ENCODE measurements around the gene THPO. TPM values are rescaled to one million over a fixed set of nuclear protein-coding genes. Genes with fewer than 3 reads are reported as not detected.

Gene THPO
- total RNA-seq, 1 experiment from 2014 or later = not detected

DNA sequence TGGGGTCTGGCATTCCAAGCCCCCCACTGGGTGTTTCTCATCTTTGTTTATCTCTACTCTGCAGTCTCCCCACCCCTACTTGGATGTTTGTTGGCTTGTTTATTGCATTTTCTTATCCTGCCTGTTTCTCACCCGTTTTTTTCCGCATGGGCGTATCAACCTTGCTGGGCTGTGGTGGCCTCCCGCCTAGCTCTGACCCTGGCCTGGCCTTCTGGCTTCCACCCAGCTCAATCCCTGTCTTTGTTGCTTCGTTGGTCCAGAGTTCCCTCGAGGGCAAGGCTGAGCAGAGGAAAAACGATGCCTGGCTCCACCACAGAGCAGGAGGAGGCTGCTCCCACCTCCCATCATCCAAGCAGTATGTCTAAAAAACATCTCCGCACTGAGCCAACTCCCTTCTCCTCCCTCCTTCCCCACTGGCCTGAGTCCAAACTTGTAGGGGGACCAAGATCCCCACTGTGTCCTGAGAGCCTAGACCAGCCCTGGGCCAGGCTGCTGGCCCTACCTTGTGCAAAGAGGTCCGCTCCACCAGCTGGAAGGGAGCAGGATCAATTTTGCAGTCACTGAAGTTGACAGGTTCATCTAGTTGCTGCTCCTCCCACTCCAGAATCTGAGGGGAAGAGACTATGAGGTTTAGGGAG is 26.4 kb downstream of the THPO start:
- Mint-ChIP-seq H3K4me1 (ENCODE audit: low read depth, unreplicated experiment) (peaks cover 15% of the 10 kb centered on the region), H3K9me3 (ENCODE audit: low read depth, unreplicated experiment) (no peaks in the 10 kb centered on the region), H3K4me3 (ENCODE audit: low read depth, unreplicated experiment) (no peak overlapping the region), H3K27me3 (ENCODE audit: unreplicated experiment) (no peaks in the 10 kb centered on the region), H3K27ac (ENCODE audit: unreplicated experiment) (no peak overlapping the region), H3K36me3 (ENCODE audit: insufficient read depth, unreplicated experiment) (peaks cover 10% of the 10 kb centered on the region)
- CTCF ChIA-PET = interaction anchor here (1.2 to 1.4 kb wide), 2 partner anchors 8 to 11 kb away, joined by 4 read pairs; no protein-coding TSS in a partner anchor
- intact Hi-C loops (cut with micrococcal nuclease; ENCODE audit: unreplicated experiment) = no loop called here
- DNase-seq = no peak
- TF ChIP-seq, protein P1, sequence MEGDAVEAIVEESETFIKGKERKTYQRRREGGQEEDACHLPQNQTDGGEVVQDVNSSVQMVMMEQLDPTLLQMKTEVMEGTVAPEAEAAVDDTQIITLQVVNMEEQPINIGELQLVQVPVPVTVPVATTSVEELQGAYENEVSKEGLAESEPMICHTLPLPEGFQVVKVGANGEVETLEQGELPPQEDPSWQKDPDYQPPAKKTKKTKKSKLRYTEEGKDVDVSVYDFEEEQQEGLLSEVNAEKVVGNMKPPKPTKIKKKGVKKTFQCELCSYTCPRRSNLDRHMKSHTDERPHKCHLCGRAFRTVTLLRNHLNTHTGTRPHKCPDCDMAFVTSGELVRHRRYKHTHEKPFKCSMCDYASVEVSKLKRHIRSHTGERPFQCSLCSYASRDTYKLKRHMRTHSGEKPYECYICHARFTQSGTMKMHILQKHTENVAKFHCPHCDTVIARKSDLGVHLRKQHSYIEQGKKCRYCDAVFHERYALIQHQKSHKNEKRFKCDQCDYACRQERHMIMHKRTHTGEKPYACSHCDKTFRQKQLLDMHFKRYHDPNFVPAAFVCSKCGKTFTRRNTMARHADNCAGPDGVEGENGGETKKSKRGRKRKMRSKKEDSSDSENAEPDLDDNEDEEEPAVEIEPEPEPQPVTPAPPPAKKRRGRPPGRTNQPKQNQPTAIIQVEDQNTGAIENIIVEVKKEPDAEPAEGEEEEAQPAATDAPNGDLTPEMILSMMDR (IDR thresholded peaks at IDR 0.05; ENCODE audit: unreplicated experiment) = no peak
- BruUV-seq (replicated peaks) = no TSS peak

DNA sequence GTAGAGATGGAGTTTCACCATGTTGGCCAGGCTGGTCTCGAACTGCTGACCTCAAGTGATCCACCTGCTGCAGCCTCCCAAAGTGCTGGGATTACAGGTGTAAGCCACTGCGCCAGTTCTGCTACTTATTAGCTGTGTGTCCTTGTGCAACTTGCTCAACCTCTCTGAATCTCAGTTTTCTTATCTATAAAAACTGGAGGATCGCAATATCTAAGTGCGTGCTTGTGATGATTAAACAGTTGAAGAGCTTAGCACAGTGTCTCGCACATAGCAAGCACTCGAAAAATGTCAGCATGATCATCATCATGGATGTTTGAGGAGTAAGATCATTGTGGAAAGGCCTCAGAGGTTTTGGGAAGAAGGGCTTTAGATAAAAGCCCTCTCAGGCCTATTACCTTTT is 27.4 kb downstream of the THPO start:
- intact Hi-C loops (cut with micrococcal nuclease; ENCODE audit: unreplicated experiment) = no loop called here
- TF ChIP-seq, protein P1 (IDR thresholded peaks at IDR 0.05; ENCODE audit: unreplicated experiment) = no peak
- BruUV-seq (replicated peaks) = no TSS peak

DNA sequence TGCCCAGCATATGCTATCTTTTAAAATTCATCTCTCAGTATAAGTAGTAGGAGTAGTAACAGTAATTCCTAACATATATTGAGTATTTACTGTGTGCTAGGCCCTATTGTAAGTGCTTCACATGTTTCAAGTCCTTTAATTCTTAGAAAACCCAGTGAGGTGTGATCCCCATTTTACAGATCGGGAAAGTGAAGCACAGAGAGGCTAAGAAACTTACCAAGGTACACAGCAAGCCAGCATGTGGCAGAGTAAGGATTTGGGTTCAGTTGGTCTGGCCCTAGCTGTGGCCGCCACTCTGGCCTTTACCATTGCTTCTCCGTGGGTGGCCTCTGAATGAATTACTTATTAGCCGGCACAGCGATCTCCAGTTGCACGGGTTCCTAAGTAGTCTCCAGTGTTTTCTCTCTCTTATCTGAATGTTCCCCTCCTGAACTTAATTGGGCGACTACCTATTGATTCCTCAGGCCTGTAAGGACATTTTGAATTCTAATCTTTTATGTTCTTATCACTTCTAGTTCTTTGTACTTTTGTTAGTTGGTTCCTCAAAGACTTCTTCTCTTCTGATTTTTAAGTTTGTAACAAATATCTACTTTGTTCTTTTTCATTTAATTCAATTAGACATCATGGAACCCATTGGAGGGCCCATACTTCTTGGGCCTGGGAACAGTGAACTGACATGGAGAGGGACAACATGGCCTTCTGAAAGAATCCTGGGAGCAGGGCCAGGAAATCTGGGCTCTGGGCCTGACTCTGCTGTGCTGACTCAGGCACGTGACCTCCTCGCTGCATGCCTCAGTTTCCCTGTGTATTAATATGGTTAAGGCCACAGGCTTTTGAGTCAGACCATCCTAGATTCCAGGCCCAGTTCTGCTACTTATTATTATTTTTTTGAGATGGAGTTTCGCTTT is 28.2 kb downstream of the THPO start:
- H3K9me3 Mint-ChIP-seq (ENCODE audit: low read depth, unreplicated experiment) = no peaks in the 10 kb centered on the region
- CTCF ChIA-PET = interaction anchor here (1.4 kb wide), 1 partner anchor 12 kb away, joined by 4 read pairs; no protein-coding TSS in a partner anchor
- no peak overlapping the region for H3K27ac Mint-ChIP-seq (ENCODE audit: unreplicated experiment)
- H3K4me3 Mint-ChIP-seq (ENCODE audit: low read depth, unreplicated experiment) = no peak overlapping the region
- TF ChIP-seq, protein P1 (IDR thresholded peaks at IDR 0.05; ENCODE audit: unreplicated experiment) = no peak
- peaks cover 24% of the 10 kb centered on the region for H3K4me1 Mint-ChIP-seq (ENCODE audit: low read depth, unreplicated experiment)
- no peaks in the 10 kb centered on the region for H3K27me3 Mint-ChIP-seq (ENCODE audit: unreplicated experiment)
- intact Hi-C loops (cut with micrococcal nuclease; ENCODE audit: unreplicated experiment) = no loop called here
- DNase-seq = no peak
- peaks cover 24% of the 10 kb centered on the region for H3K36me3 Mint-ChIP-seq (ENCODE audit: insufficient read depth, unreplicated experiment)
- no TSS peak for BruUV-seq (replicated peaks)

More for the DNA sequence above, 27.4 kb downstream of the THPO start:
- Mint-ChIP-seq H3K4me1 (ENCODE audit: low read depth, unreplicated experiment) (peaks cover 19% of the 10 kb centered on the region), H3K9me3 (ENCODE audit: low read depth, unreplicated experiment) (no peaks in the 10 kb centered on the region), H3K36me3 (ENCODE audit: insufficient read depth, unreplicated experiment) (peaks cover 19% of the 10 kb centered on the region), H3K27me3 (ENCODE audit: unreplicated experiment) (no peaks in the 10 kb centered on the region), H3K4me3 (ENCODE audit: low read depth, unreplicated experiment) (no peak overlapping the region), H3K27ac (ENCODE audit: unreplicated experiment) (no peak overlapping the region)
- CTCF ChIA-PET = interaction anchor here (1.2 to 1.4 kb wide), 2 partner anchors 9 to 12 kb away, joined by 4 read pairs; no protein-coding TSS in a partner anchor
- DNase-seq = no peak

DNA sequence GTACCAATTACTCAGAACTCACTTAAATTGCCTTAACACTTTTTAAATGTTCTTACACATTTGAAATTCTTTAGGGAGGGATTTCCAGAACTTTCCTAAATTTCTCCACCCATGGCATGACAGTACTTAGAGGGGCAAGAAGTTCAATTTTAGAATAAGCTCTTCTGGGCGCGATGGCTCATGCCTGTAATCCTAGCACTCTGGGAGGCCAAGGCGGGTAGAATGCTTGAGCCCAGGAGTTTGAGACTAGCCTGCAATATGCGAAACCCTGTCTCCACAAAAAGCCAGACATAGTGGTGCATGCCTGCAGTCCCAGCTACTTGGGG is 30.0 kb downstream of the THPO start:
- H3K27me3 Mint-ChIP-seq (ENCODE audit: unreplicated experiment) = no peaks in the 10 kb centered on the region
- no peak overlapping the region for H3K27ac Mint-ChIP-seq (ENCODE audit: unreplicated experiment)
- peaks cover 29% of the 10 kb centered on the region for H3K36me3 Mint-ChIP-seq (ENCODE audit: insufficient read depth, unreplicated experiment)
- TF ChIP-seq, protein P1 (IDR thresholded peaks at IDR 0.05; ENCODE audit: unreplicated experiment) = no peak
- intact Hi-C loops (cut with micrococcal nuclease; ENCODE audit: unreplicated experiment) = no loop called here
- no TSS peak for BruUV-seq (replicated peaks)
- no peaks in the 10 kb centered on the region for H3K9me3 Mint-ChIP-seq (ENCODE audit: low read depth, unreplicated experiment)
- DNase-seq = no peak
- CTCF ChIA-PET = interaction anchor here (1.1 kb wide), 1 partner anchor 15 kb away, joined by 3 read pairs; no protein-coding TSS in a partner anchor
- H3K4me3 Mint-ChIP-seq (ENCODE audit: low read depth, unreplicated experiment) = no peak overlapping the region
- H3K4me1 Mint-ChIP-seq (ENCODE audit: low read depth, unreplicated experiment) = peaks cover 24% of the 10 kb centered on the region

Data from Calu3 (cell line).